Activated CD4-positive, alpha-beta T cell treated with anti-CD3 and anti-CD28 coated beads, Interleukin-2, amount 50 U/mL, for 4 hours (primary cell): Measurements from ENCODE around the gene EPHB4.
"Not testable (repeated sequence)": the region's sequence is repeated elsewhere in the genome, so short reads cannot be mapped to it uniquely, and the experiment has no call there.

Source experiments
- DNase-seq, 2 experiments: peaks; one replicate each; pipeline ENCODE4 v3.0.0-alpha.2; 2020

Gene EPHB4

GRCh38 chr7:100827330-100828226 lies at the start of gene EPHB4:
TSS of gene EPHB4 (minus strand) at chr7:100827523. CDS start at chr7:100827030, 493 bp downstream.
- DNase-seq, result no peak

GRCh38 chr7:100875356-100875751 lies 48.0 kb upstream of the EPHB4 start:
- peak in 1 of 2 experiments; percentile 13 for DNase-seq

GRCh38 chr7:100874577-100875355 lies 47.4 kb upstream of the EPHB4 start, which contains the start of gene SRRT:
TSS of gene SRRT (plus strand) at chr7:100875103. CDS start at chr7:100875591, 488 bp downstream.
- peak; percentile 98 to 99 for DNase-seq

GRCh38 chr7:100874300-100874576 lies 46.9 kb upstream of the EPHB4 start:
- no peak for DNase-seq

- DNase-seq, result no peak
Observed at GRCh38 chr7:100873599-100874299, 46.4 kb upstream of the EPHB4 start.

DNA sequence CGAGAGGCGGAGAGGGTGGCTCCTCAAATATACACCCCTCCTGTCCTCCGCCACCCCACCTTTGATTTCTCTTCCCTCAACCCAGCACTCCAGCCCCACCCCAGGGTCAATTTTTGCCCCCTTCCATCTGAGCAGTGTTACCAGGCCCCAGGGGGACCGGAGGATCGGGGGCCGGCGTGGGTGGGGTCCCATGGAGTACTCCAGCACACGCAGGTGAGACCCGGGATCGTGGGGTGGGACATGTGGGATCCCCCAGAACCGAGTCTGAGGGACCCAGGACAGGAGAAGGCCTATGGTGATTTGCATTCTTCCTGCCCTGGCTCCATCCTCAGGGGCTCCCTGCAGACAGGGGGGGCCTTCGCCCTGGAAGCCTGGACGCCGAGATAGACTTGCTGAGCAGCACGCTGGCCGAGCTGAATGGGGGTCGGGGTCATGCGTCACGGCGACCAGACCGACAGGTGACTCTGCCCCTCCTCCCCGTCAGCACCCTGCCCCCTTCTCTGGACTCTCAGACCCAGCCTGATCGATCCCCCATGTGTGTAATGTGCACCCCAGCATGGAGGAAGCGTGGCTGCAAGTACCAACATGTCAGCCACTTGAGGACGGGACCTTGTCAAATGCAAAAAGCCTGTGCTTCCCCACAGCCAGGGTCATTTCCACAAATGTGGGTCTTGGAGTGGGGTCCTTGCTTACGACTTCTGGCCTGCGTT lies 40.6 kb upstream of the EPHB4 start:
- DNase-seq, result no peak

GRCh38 chr7:100867040-100867775 lies 39.9 kb upstream of the EPHB4 start, which contains the start of gene TRIP6:
TSS of gene TRIP6 (plus strand) at chr7:100867387. CDS start at chr7:100867498, 111 bp downstream.
- peak; percentile 52 to 62 for DNase-seq

DNA sequence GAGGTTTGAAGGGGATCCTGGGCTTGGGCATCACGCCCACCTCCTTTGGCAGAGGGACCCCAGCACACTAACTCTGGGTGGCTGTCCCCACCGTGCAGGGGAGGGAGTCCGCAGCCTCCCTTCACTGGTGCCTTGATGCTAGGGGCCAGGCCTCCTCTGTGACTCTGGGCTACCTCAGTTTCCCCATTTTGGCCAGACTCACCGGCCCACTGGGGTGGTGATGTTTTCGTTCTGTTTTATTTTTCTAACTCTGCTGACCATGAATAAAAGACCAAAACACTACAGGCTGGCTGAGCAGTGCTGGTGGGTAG lies 39.4 kb upstream of the EPHB4 start:
- no peak for DNase-seq

- DNase-seq, result no peak
Observed at GRCh38 chr7:100865938-100866728, 38.8 kb upstream of the EPHB4 start.

DNA sequence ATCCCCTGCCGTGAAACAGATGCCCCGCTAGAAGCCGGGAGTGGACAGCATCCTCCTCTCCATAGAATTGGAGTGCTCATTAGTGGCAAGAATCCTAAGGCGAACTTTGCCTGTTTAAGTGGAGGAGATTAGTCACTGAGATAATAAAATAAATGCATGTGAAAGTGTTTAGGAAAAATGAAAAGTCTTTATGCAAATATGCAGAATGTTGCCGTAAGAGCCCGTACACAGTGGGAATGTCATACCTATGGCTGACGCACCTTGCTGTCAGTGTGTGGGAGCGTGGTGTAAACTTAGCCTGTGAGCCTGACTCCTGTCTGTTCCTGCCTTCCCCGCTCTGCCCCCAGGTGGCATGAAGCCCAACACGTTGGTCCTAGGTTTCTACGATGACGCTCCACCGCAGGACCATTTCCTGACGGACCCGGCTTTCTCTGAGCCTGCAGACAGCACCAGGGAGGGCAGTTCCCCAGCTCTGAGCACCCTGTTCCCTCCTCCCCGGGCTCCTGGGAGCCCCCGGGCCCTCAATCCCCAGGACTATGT lies 38.1 kb upstream of the EPHB4 start:
- DNase-seq, result no peak

DNA sequence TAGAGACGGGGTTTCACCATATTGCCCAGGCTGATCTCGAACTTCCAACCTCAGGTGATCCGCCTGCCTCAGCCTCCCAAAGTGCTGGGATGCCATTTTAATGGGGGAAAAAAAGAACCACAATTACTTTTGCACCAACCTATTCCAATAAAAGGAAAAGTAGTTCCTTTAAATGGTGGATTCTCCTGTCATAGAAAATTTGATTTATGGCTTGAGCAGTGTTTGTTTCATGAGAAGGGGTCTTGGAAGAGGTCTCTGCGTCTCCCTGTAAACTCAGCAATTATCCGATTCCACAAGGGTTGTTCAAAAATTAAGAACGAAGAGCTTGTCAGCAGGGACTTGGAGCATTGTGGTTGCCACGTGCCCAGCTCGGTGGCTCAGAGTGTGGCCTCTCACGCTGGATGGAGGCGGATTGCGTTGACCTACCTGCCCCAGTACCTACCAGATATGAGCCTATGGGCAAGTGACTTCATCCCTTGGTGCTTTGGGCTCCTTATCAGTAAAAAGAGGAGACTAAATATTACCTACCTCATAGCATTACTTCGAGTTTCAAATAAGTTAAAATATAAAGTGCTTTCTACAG lies 37.0 kb upstream of the EPHB4 start:
- no peak for DNase-seq

- DNase-seq, result no peak
Observed at GRCh38 chr7:100863406-100863950, 36.2 kb upstream of the EPHB4 start.

DNA sequence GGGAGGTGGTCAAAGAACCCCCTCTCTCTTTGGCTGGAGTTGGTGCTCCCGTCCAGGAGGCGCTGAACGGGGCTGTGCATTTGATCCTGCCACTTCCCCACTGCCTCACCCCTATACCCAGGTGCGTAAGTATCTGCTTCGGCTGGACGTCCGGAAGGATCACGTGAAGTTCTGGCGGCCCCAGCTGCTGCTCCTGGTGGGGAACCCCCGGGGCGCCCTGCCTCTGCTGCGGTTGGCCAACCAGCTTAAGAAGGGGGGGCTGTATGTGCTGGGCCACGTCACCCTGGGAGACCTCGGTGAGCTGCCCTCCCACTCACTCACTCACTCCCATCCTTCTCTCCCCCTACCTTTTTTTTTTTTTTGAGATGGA lies 34.3 kb upstream of the EPHB4 start:
- DNase-seq, result no peak

DNA sequence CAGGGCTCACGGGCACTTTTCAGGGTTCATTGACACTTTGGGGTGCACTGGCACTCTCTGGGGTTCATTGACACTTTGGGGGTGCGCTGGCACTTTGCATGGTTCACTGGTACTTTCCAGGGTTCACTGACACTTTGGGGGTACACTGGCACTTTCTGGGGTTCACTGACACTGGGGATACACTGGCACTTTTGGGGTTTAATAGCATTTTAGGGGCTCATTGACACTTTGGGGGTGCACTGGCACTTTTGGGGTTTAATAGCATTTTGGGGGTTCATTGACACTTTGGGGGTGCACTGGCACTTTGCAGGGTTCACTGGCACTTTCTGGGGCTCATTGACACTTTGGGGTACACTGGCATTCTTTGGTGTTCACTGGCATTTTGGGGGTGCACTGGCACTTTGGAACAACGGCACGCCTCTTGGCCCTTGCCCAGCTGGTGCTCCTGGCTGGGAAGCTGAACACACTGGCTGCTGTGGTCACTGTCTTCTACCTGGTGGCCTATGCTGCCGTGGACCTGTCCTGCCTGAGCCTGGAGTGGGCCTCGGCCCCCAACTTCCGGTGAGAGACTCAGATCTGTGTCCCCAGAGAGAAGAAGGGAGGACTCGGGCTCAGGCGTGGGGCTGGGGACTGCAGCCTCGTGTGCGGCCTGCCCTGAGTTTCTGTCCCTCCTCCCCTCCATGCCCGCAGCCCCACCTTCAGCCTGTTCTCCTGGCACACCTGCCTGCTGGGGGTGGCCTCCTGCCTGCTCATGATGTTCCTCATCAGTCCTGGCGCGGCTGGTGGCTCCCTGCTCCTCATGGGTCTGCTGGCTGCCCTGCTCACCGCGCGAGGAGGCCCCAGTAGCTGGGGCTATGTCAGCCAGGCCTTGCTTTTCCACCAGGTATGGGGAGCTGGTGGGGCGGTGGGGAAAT lies 33.6 kb upstream of the EPHB4 start:
- no peak for DNase-seq

- DNase-seq, result no peak
Observed at GRCh38 chr7:100859856-100860255, 32.5 kb upstream of the EPHB4 start.

DNA sequence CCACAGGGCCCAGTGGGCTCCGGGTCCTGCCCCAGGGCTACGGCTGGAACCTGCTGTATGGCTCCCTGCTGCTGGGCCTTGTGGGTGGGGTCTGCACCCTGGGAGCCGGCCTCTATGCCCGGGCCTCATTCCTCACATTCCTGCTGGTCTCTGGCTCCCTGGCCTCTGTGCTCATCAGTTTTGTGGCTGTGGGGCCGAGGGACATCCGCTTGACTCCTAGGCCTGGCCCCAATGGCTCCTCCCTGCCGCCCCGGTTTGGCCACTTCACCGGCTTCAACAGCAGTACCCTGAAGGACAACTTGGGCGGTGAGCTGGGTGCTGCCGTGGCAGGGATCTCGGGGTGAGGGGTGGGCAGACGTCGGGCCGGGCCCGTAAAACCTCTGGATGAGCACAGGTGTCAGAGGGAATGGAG lies 29.6 kb upstream of the EPHB4 start:
- DNase-seq, result no peak

GRCh38 chr7:100855515-100855914 lies 28.2 kb upstream of the EPHB4 start:
- no peak for DNase-seq

GRCh38 chr7:100854899-100855298 lies 27.6 kb upstream of the EPHB4 start:
- not testable (repeated sequence) for DNase-seq
